Stimulated activated CD4-positive, alpha-beta T cell treated with anti-CD3 and anti-CD28 coated beads, Interleukin-4, amount 100 ng/mL, for 24 hours (primary cell): ENCODE measurements around the gene DUSP7.

Source experiments
- DNase-seq: peaks from one replicate; pipeline ENCODE4 v3.0.0-alpha.2; 2020

DUSP7 gene

GRCh38 chr3:52086461-52086860 lies 30.1 kb upstream of the DUSP7 start:
- no peak for DNase-seq

- DNase-seq = no peak
Measured at GRCh38 chr3:52085681-52086282, 29.4 kb upstream of the DUSP7 start.

DNA sequence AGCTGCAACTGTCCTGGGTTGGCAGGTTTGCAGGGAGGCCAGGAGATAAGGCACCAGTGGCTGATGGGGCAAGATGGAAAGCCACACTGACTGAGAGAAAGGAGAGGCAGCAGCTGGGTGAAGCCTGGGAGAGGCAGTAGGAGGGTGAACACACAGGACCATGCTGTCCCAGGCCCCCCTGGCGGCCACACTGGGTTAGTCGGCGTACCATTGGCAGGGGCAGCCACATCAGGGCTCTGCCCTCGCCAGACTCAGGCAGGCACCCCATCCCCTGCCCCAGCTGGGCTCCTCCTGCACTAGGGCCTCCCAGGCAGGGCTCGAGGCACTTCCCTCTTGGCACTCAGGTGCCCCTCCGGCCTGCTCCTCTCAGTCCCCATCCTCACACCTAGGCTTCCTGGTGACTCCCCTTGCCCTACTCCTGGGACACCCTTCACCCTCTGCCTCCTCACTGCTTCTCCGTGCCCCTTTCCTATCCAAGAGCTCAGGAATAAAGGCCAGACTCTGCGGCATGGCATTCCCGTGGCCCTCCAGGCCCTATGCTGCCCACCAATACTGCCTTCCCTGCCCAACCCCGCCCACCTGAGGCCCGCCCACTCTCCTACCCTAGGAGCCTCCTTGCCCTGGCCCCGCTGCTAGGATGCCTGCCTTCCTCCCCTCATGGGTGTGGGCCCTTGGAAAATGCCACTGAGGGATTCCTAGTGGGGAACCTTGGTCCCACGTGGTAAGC lies 28.7 kb upstream of the DUSP7 start:
- DNase-seq = no peak

DNA sequence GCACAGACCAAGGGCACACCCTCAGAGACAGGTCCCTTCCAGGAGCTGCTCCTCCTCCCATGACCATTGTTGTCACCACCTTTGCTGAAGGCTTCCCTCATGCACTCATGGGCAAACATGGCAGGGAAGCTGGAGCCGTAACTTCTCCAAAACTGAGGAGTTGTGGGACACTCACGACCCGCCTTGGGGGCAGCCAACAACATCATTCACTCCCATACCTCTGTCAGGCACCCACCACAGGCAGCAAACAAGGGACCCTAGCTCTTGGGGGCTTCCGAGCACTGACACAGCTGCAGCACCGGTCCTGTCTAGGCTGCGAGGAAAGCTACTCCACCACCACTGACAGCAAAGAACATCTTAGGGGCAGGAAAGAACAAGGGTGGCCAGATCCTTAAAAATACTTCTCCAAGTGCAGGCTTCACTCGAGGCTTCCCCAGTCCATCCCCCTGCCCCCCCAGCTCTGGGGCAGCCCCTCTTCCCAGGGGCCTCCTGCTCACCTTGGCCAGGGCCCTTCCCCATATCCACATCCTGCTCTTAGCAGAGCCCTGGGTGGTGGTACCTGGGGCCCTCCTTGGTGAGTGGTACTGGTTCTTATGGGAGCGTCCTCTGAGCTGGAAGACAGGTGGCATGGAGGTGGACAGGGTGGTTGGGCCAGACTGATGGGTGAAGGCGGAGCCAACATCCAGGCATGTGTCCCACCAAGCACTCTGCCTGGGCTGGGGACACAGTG lies 28.0 kb upstream of the DUSP7 start:
- no peak for DNase-seq

GRCh38 chr3:52083556-52084087 lies 27.3 kb upstream of the DUSP7 start:
- no peak for DNase-seq

DNA sequence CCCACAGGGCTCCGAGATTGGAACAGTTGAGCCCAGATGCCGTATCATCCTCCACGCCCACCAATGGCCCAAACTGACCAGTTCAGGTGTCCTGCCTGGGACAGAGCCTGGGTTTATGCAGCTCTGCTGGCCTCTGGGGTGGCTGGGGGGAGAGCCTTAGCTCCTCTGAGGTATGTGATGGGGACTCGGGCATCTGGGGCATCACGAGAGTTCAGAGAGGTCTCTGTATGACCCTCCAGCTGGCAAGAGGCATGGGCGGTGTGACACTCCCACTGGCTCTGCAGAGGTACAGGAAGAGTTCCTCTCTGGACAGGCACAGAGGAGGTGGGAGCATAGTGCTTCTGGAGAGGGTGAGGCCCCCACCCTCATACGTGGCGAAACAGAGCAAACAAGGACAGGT lies 26.6 kb upstream of the DUSP7 start:
- no peak for DNase-seq

DNA sequence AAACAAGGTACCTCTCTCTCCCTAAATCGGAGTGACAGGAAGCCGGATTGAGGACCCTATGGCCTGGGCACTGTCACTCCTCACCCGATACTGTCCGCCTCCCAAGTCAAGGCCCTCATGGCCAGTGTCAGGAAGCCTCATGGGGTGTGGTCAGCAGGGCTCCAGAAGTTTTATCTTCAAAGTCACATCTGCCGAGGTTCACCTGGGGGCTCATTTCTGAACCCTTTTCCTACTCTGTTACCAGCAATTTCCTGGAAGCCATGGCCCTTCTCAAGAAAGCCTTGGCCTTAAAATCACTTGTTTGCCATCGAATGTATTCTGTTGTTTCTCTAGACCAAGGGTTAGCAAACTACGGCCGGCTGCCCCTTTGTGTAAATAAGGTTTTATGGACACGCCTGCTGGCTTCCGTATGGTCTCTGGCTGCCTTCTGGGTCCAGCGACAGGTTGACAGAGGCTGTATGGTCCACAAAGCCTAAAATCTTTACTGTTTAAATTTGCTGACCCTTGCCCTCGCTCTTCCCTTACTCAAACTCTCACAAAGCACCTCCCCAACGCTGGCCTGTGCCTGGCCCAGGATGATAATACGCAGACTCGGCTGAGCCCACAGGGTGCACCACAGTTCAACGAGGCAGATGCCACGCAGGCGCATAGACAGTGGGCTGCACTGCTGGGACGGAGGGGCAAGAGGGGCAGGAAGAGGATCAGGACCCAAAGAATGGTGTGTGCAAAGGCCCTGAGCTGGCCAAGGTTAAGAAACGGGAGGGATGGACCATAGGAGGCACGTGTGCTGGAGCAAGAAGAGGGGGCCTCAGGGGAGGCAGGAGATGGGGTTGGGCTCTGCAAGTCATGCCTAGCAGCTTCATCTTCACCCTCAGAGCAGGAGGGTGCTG lies 24.7 kb upstream of the DUSP7 start:
- no peak for DNase-seq

- DNase-seq = no peak
Measured at GRCh38 chr3:52079958-52080357, 23.6 kb upstream of the DUSP7 start.

- DNase-seq = no peak
Measured at GRCh38 chr3:52078781-52079560, 22.6 kb upstream of the DUSP7 start.

DNA sequence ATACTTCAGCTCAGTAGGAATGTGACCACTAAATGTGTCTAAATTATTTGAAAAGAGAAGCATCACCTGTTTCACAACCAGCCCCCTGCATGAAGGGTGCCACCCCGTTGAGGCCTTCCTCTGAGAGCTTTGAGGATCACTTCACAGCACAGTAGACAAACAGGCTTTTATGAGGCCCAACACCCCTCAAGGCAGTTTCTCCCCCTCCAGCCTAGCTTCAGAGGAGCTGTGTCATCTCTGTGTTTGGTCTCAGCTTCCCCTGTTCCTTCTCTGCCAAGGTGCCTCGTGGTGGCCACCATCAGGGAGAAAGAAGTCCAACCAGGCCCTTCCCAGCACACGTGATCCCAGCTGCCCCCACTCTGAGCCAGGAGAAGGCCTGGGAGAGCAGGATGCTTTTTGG lies 21.6 kb upstream of the DUSP7 start:
- no peak for DNase-seq

DNA sequence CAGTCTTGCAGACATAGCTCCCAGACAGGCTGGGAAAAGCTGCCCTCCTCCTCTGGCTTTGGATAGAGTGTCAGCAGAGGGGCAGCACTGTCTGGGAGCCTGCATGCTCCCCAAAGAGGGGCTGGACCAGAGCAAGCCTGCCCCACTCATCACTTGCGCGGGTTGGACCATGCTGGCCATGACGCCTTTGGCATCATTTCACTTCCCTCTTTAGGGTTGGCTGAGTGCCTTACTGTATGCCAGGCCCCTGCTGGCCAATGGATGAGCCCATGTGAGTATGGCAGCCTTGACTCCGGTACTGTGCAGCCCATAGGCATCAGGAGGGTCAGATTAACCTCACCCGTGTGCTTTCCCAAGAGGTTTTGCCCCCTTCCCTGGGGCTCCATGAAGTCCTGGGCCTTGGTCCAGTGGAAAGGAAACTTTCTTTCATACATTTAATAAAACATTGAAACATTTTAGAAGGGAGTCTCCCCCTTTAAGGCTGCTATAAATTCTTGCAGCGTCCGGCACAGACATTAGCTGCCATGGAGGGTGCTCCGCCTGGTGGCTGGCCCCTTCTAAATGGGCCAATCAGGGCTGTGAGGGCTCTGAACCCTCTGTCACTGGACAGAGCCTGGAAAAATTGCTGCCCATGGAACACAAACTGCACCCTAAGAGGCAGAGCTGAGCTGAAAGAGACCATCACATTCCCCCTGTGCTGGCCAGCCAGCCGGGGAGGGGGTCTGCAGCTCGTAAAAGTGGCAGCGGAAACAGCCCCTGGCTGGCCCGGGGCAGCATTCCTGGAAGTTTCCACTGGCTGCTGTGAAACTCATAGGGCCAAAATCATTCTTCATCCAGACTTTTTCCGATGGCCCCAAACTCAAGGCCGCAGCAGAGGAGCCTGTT lies 20.8 kb upstream of the DUSP7 start:
- no peak for DNase-seq

GRCh38 chr3:52073490-52073889 lies 17.1 kb upstream of the DUSP7 start:
- DNase-seq = no peak

GRCh38 chr3:52072471-52072870 lies 16.1 kb upstream of the DUSP7 start:
- DNase-seq = no peak

DNA sequence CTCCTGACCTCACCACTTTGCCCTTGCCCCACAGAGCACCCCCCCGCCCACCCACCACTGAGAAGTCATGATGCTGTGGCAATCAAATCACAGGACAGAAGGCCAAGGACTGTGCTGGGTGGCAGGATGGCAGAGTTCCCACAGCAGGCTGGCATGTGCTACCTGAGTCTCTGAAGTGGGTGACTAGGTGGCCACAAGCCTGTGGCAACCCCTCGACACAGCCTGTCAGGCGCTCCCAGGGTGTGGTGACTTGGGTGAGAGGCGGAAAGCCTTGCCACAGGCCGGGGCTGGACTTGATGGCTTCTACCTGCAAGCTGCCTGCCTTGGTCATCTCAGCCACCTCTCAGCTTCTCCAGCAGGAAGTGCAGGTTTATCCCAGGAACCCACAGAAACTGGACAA lies 15.6 kb upstream of the DUSP7 start:
- DNase-seq = no peak

- no peak for DNase-seq
Measured at GRCh38 chr3:52070724-52071621, 14.6 kb upstream of the DUSP7 start.

DNA sequence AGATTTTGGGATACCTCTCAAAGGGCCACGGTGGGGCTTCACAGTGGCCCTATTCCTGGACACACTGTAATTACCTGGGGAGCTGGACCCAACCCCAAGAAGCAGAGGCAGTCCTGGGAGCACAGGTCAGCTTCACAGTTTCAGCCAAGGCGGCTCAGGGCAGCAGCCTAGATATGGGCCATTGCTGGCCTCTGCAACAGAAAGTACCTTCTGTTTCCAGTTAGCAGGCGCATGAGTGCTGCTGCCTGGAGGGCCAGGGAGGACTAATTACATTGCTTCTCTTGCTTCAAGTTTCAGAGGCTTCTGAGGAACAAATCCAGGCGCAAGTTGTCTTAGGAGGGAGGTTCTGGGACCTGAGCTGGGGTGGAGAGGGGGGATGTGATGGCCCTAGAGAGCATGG lies 13.5 kb upstream of the DUSP7 start:
- DNase-seq = no peak

DNA sequence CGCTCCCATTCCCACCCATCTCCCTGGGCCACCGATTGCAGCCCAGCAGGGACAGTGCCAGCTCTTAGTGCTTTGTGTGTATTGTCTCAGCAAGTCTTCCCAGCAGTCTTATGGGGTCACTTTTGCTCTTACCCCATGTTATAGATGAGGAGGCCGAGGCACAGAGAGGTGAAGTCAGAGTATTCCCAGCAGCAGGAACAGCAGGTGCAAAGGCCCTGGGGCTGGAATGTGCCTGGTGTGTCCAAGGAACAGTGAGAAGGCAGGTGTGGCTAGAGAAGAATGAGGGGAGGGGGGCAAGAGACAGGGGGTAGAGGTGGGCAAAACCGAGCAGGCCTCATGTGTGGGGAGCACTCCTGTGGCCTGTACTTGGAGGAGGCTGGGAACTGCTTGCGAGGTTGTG lies 12.8 kb upstream of the DUSP7 start:
- DNase-seq = no peak

- DNase-seq = no peak
Measured at GRCh38 chr3:52068730-52069129, 12.4 kb upstream of the DUSP7 start.

DNA sequence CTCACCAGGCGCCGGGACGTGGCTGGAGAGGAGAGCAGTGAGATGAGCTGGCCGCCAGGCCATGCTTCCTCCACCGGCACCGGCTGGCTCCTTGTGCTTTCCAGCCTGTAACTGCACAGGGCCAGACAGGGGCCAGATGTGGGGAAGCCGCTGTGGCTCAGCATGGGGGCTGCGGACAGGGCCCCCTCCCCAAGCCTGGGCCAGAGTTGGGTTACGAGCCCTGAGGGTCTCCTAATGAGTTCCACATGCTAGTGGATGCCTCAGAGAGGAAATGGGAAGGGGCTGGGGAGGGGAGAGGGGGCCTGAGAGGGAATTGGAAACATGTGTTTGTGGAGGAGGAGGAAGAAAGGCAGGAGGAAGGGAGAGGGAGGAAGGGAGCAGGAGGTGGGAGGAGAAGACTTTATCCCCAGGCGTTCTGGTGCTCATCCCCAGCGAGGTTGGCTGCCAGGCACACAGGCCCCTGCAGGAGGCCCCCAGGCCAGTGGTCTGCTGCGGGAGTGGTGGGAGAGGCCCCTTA lies 11.7 kb upstream of the DUSP7 start:
- DNase-seq = no peak

DNA sequence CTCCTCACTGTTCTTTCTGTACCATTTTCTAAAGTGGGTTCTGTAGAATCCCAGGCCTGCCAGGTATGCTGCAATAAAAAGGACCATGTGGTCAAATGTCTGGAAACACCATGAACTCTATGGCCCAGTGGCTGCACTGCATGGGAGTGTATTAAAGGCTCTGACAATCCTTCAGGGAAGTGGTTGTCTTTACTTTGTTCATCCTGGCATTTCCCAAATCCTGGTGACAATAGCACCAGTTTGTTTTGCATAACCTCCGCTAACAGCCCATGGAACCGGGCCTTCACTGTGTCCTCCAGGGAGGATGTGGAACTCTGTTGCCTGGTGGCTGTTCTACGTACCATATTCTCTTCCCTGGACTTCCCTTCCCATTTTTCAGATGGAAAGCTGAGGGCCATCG lies 11.2 kb upstream of the DUSP7 start:
- no peak for DNase-seq
